HepG2 (cell line): Measurements from ENCODE around the gene TBL3. TPM values are rescaled to one million over a fixed set of nuclear protein-coding genes. Genes with fewer than 3 reads are reported as not detected.

ENCODE experiments used
- AHR ChIP-seq: IDR thresholded peaks from 2 replicates; pipeline ENCODE4 v1.6.1; 2018; ENCODE audit warnings: missing genetic modification reagents, missing compliant biosample characterization
- ARID4A ChIP-seq: sonication (generic); formaldehyde crosslinking; IDR thresholded peaks from 2 replicates; pipeline ENCODE4 v1.5.0; 2020; ENCODE audit warnings: mild to moderate bottlenecking, missing genetic modification reagents, borderline replicate concordance
- HOXA7 ChIP-seq: sonication (generic); formaldehyde crosslinking; IDR thresholded peaks from 2 replicates; pipeline ENCODE4 v1.8.1; 2022; ENCODE audit warnings: mild to moderate bottlenecking, missing genetic modification reagents, moderate library complexity
- MED1 ChIP-seq: sonication (generic); formaldehyde crosslinking; IDR thresholded peaks from 2 replicates; pipeline ENCODE4 v1.4.0; 2020; ENCODE audit warnings: missing genetic modification reagents
- NKX3-1 ChIP-seq: sonication (generic); formaldehyde crosslinking; IDR thresholded peaks from 2 replicates; pipeline ENCODE4 v1.5.0; 2020; ENCODE audit warnings: missing genetic modification reagents
- POGK ChIP-seq: sonication (generic); formaldehyde crosslinking; conservative IDR thresholded peaks from 2 replicates; pipeline ENCODE4 v1.8.0; 2022; ENCODE audit warnings: mild to moderate bottlenecking, moderate library complexity, missing genetic modification reagents
- PREB ChIP-seq: sonication (generic); formaldehyde crosslinking; IDR thresholded peaks from 2 replicates; pipeline ENCODE4 v1.4.0; 2020; ENCODE audit warnings: missing genetic modification reagents
- SSRP1 ChIP-seq: IDR thresholded peaks from 2 replicates; pipeline ENCODE4 v1.6.1; 2016; ENCODE audit warnings: control low read depth
- ZNF781 ChIP-seq: sonication (generic); formaldehyde crosslinking; IDR thresholded peaks from 2 replicates; pipeline ENCODE4 v1.5.1; 2020; ENCODE audit warnings: borderline replicate concordance, mild to moderate bottlenecking, missing genetic modification reagents; ENCODE audit errors: not compliant biosample characterization
- polyA plus RNA-seq, 8 experiments: library from polyadenylated mRNA; depleted of rRNA in 3 of 8; stranded (reverse) in 7 of 8; unstranded in 1 of 8; fragments of >200 nt; fragmentation: Illumina TruSeq in 4 of 8; extraction: Trizol in 4 of 8; gene quantifications; 2 replicates each; pipeline versions ENCODE4 v1.2.1 to v1.2.3, GENCODE V29; 2011 to 2016; ENCODE audit warnings: low read depth in 4 of 8, missing spikeins in 1 of 8, mixed read lengths in 1 of 8; ENCODE audit not compliant: insufficient read depth in 1 of 8
- total RNA-seq, 5 experiments: library from RNA; depleted of rRNA; stranded (reverse); fragments of >200 nt; fragmentation: Illumina TruSeq; extraction: Trizol; gene quantifications; 2 replicates each; pipeline ENCODE4 v1.2.3, GENCODE V29; 2016; ENCODE audit warnings: low read depth in 1 of 5
- TF ChIP-seq, protein P1 (sequence below): sonication (generic); formaldehyde crosslinking; IDR thresholded peaks from 2 replicates; pipeline ENCODE4 v1.4.0; 2020; ENCODE audit warnings: missing genetic modification reagents
- TF ChIP-seq, protein P2 (sequence below): sonication (generic); formaldehyde crosslinking; IDR thresholded peaks from 2 replicates; pipeline ENCODE4 v1.4.0; 2020; ENCODE audit warnings: missing genetic modification reagents

Gene TBL3
- total and polyA plus RNA-seq, 2 of the 13 experiments (the other 11 are each of a cell fraction or from before 2014, with no cell fraction given): 16.8 to 38.0 TPM

- TF ChIP-seq, protein P1, sequence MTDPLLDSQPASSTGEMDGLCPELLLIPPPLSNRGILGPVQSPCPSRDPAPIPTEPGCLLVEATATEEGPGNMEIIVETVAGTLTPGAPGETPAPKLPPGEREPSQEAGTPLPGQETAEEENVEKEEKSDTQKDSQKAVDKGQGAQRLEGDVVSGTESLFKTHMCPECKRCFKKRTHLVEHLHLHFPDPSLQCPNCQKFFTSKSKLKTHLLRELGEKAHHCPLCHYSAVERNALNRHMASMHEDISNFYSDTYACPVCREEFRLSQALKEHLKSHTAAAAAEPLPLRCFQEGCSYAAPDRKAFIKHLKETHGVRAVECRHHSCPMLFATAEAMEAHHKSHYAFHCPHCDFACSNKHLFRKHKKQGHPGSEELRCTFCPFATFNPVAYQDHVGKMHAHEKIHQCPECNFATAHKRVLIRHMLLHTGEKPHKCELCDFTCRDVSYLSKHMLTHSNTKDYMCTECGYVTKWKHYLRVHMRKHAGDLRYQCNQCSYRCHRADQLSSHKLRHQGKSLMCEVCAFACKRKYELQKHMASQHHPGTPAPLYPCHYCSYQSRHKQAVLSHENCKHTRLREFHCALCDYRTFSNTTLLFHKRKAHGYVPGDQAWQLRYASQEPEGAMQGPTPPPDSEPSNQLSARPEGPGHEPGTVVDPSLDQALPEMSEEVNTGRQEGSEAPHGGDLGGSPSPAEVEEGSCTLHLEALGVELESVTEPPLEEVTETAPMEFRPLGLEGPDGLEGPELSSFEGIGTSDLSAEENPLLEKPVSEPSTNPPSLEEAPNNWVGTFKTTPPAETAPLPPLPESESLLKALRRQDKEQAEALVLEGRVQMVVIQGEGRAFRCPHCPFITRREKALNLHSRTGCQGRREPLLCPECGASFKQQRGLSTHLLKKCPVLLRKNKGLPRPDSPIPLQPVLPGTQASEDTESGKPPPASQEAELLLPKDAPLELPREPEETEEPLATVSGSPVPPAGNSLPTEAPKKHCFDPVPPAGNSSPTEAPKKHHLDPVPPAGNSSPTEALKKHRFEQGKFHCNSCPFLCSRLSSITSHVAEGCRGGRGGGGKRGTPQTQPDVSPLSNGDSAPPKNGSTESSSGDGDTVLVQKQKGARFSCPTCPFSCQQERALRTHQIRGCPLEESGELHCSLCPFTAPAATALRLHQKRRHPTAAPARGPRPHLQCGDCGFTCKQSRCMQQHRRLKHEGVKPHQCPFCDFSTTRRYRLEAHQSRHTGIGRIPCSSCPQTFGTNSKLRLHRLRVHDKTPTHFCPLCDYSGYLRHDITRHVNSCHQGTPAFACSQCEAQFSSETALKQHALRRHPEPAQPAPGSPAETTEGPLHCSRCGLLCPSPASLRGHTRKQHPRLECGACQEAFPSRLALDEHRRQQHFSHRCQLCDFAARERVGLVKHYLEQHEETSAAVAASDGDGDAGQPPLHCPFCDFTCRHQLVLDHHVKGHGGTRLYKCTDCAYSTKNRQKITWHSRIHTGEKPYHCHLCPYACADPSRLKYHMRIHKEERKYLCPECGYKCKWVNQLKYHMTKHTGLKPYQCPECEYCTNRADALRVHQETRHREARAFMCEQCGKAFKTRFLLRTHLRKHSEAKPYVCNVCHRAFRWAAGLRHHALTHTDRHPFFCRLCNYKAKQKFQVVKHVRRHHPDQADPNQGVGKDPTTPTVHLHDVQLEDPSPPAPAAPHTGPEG (CRISPR knock-in tag): 0 out of 2 replicates have a peak, but pooled peaks have one; percentile 40
- TF ChIP-seq POGK (CRISPR knock-in tag) (no peak), MED1 (CRISPR knock-in tag) (peak; percentile 47), HOXA7 (no peak), PREB (no peak), ZNF781 (CRISPR knock-in tag) (no peak), AHR (CRISPR knock-in tag) (peak; percentile 50; the same call in 1 of the 2 replicates), NKX3-1 (CRISPR knock-in tag) (no peak), ARID4A (CRISPR knock-in tag) (peak; percentile 80), SSRP1 (CRISPR knock-in tag) (0 out of 2 replicates have a peak, but pooled peaks have one; percentile 27)
- TF ChIP-seq, protein P2, sequence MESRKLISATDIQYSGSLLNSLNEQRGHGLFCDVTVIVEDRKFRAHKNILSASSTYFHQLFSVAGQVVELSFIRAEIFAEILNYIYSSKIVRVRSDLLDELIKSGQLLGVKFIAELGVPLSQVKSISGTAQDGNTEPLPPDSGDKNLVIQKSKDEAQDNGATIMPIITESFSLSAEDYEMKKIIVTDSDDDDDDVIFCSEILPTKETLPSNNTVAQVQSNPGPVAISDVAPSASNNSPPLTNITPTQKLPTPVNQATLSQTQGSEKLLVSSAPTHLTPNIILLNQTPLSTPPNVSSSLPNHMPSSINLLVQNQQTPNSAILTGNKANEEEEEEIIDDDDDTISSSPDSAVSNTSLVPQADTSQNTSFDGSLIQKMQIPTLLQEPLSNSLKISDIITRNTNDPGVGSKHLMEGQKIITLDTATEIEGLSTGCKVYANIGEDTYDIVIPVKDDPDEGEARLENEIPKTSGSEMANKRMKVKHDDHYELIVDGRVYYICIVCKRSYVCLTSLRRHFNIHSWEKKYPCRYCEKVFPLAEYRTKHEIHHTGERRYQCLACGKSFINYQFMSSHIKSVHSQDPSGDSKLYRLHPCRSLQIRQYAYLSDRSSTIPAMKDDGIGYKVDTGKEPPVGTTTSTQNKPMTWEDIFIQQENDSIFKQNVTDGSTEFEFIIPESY (CRISPR knock-in tag): peak; percentile 86
Observed at GRCh38 chr16:2003827-2004641, 32.2 kb downstream of the TBL3 start (continued).
